GM12891 (cell line): ENCODE measurements around the gene PRSS38.

Experiments
- POLR2A ChIP-seq: IDR thresholded peaks from 2 replicates; pipeline ENCODE4 v1.6.1; 2011; ENCODE audit warnings: low read depth, low read length, control low read depth
- POLR2AphosphoS5 ChIP-seq: IDR thresholded peaks from 2 replicates; pipeline ENCODE4 v1.6.1; 2011; ENCODE audit warnings: low read depth, low read length, control low read depth
- TAF1 ChIP-seq: IDR thresholded peaks from 2 replicates; pipeline ENCODE4 v1.6.1; 2011; ENCODE audit warnings: low read depth, low read length, control low read depth

- no peak for TF ChIP-seq POLR2A
- TF ChIP-seq POLR2AphosphoS5 = no peak
- no peak for TF ChIP-seq TAF1
Observed at GRCh38 chr1:227823537-227823936, 8.1 kb downstream of the PRSS38 start.
